Neural cell (in vitro differentiated cells): ENCODE results near the gene TMEM185B. TPM values are rescaled to one million over a fixed set of nuclear protein-coding genes. Genes with fewer than 3 reads are reported as not detected.

Experiments
- H2AFZ ChIP-seq: fragments of 200-600, 300-800 bp; sonication (generic), shearing (Covaris generic); 2 replicates; pipeline ENCODE4 v1.6.0; 2014; ENCODE audit warnings: low read depth, mild to moderate bottlenecking, antibody characterized with exemption, low read length, moderate library complexity
- H3F3A ChIP-seq: fragments of 200-600 bp; shearing (Covaris generic); 2 replicates; pipeline ENCODE4 v1.6.1; 2016; ENCODE audit warnings: mild to moderate bottlenecking, moderate library complexity, mixed read lengths, antibody characterized with exemption, low read length; ENCODE audit not compliant: insufficient read depth, poor library complexity, severe bottlenecking
- H3K27ac ChIP-seq: fragments of 200-600, 300-800 bp; sonication (generic), shearing (Covaris generic); 2 replicates; pipeline ENCODE4 v1.5.1; 2014; ENCODE audit warnings: mild to moderate bottlenecking, low read length, moderate library complexity
- H3K27me3 ChIP-seq: fragments of 300-800, 200-600 bp; sonication (generic), shearing (Covaris generic); 2 replicates; pipeline ENCODE4 v1.6.0; 2014; ENCODE audit warnings: mild to moderate bottlenecking, low read depth, low read length, moderate library complexity; ENCODE audit not compliant: insufficient read depth
- H3K36me3 ChIP-seq: fragments of 300-800, 200-600 bp; sonication (generic), shearing (Covaris generic); 2 replicates; pipeline ENCODE4 v1.5.1; 2014; ENCODE audit warnings: mild to moderate bottlenecking, antibody characterized with exemption, low read length, moderate library complexity; ENCODE audit not compliant: insufficient read depth
- H3K4me2 ChIP-seq: fragments of 300-800, 200-600 bp; sonication (generic), shearing (Covaris generic); 2 replicates; pipeline ENCODE4 v1.6.0; 2014; ENCODE audit warnings: mild to moderate bottlenecking, low read length
- H3K4me3 ChIP-seq: fragments of 300-800, 200-600 bp; sonication (generic), shearing (Covaris generic); 2 replicates; pipeline ENCODE4 v1.5.1; 2014; ENCODE audit warnings: mild to moderate bottlenecking, low read length, moderate library complexity
- H3K79me2 ChIP-seq: fragments of 200-600 bp; shearing (Covaris generic); replicated peaks from 2 replicates; pipeline ENCODE4 v1.6.0; 2014; ENCODE audit warnings: mild to moderate bottlenecking, low read length, moderate library complexity; ENCODE audit not compliant: insufficient read depth
- H3K9ac ChIP-seq: fragments of 300-800, 200-600 bp; sonication (generic), shearing (Covaris generic); 2 replicates; pipeline ENCODE4 v1.6.1; 2016; ENCODE audit warnings: mild to moderate bottlenecking, low read length, mixed read lengths
- H3K9me2 ChIP-seq: fragments of 200-600 bp; shearing (Covaris generic); 2 replicates; pipeline ENCODE4 v1.6.1; 2016; ENCODE audit warnings: mild to moderate bottlenecking, low read length, mixed read lengths; ENCODE audit not compliant: insufficient read depth
- H3K9me3 ChIP-seq: fragments of 200-600, 300-800 bp; sonication (generic), shearing (Covaris generic); 2 replicates; pipeline ENCODE4 v1.6.1; 2016; ENCODE audit warnings: mild to moderate bottlenecking, mixed run types, low read length, moderate library complexity, mixed read lengths
- H4K20me1 ChIP-seq: fragments of 200-600 bp; shearing (Covaris generic); 2 replicates; pipeline ENCODE4 v1.6.1; 2016; ENCODE audit warnings: mild to moderate bottlenecking, mixed run types; ENCODE audit not compliant: insufficient read depth
- CTCF ChIP-seq: fragments of 450-650 bp; IDR thresholded peaks from 2 replicates; pipeline ENCODE4 v1.5.1; 2014; ENCODE audit warnings: antibody characterized with exemption, mild to moderate bottlenecking, moderate library complexity; ENCODE audit not compliant: poor library complexity, severe bottlenecking
- EP300 ChIP-seq: fragments of 450-650 bp; conservative IDR thresholded peaks from 2 replicates; pipeline ENCODE4 v1.6.1; 2014; ENCODE audit warnings: antibody characterized with exemption, mild to moderate bottlenecking, moderate library complexity; ENCODE audit not compliant: poor library complexity, severe bottlenecking
- EZH2 ChIP-seq: fragments of 200-600, 300-800 bp; shearing (Covaris generic), sonication (generic); IDR thresholded peaks from 2 replicates; pipeline ENCODE4 v1.6.1; 2014; ENCODE audit warnings: antibody characterized with exemption, low read length, borderline replicate concordance, mild to moderate bottlenecking; ENCODE audit not compliant: insufficient read depth, poor library complexity, severe bottlenecking
- MXI1 ChIP-seq: fragments of 450-650 bp; conservative IDR thresholded peaks from 2 replicates; pipeline ENCODE4 v1.6.1; 2014; ENCODE audit warnings: antibody characterized with exemption, mild to moderate bottlenecking; ENCODE audit not compliant: poor library complexity, severe bottlenecking
- POLR2AphosphoS5 ChIP-seq: IDR thresholded peaks from 2 replicates; pipeline ENCODE4 v1.6.1; 2012
- RAD21 ChIP-seq: fragments of 450-650 bp; conservative IDR thresholded peaks from 2 replicates; pipeline ENCODE4 v1.6.1; 2014; ENCODE audit warnings: antibody characterized with exemption, mild to moderate bottlenecking, moderate library complexity
- SMC3 ChIP-seq: fragments of 450-650 bp; conservative IDR thresholded peaks from 2 replicates; pipeline ENCODE4 v1.6.1; 2014; ENCODE audit warnings: antibody characterized with exemption, mild to moderate bottlenecking, moderate library complexity; ENCODE audit not compliant: poor library complexity
- TAF1 ChIP-seq: IDR thresholded peaks from 2 replicates; pipeline ENCODE4 v1.6.1; 2012; ENCODE audit warnings: low read depth
- polyA plus RNA-seq: library from polyadenylated mRNA; depleted of rRNA; stranded (reverse); fragments of >200 nt; gene quantifications from 2 replicates; pipeline ENCODE4 v1.2.3, GENCODE V29; 2014
- TF ChIP-seq, protein P1 (sequence below): IDR thresholded peaks from 2 replicates; pipeline ENCODE4 v1.6.1; 2012; ENCODE audit warnings: borderline replicate concordance

Gene TMEM185B
- polyA plus RNA-seq, 1 donor from 2014 or later = 4.4 TPM

- Histone ChIP-seq H2AFZ (no peak overlapping the region), H3K9me3 (no peaks in the 10 kb centered on the region), H3K4me3 (no peak overlapping the region), H3K79me2 (peaks cover 16% of the 10 kb centered on the region), H3K27ac (no peak overlapping the region), H3K9ac (no peak overlapping the region), H3K9me2 (no peaks in the 10 kb centered on the region), H3K27me3 (no peaks in the 10 kb centered on the region), H4K20me1 (no peaks in the 10 kb centered on the region), H3K4me2 (no peak overlapping the region), H3K36me3 (no peaks in the 10 kb centered on the region), H3F3A (no peaks in the 10 kb centered on the region)
- TF ChIP-seq, protein P1, sequence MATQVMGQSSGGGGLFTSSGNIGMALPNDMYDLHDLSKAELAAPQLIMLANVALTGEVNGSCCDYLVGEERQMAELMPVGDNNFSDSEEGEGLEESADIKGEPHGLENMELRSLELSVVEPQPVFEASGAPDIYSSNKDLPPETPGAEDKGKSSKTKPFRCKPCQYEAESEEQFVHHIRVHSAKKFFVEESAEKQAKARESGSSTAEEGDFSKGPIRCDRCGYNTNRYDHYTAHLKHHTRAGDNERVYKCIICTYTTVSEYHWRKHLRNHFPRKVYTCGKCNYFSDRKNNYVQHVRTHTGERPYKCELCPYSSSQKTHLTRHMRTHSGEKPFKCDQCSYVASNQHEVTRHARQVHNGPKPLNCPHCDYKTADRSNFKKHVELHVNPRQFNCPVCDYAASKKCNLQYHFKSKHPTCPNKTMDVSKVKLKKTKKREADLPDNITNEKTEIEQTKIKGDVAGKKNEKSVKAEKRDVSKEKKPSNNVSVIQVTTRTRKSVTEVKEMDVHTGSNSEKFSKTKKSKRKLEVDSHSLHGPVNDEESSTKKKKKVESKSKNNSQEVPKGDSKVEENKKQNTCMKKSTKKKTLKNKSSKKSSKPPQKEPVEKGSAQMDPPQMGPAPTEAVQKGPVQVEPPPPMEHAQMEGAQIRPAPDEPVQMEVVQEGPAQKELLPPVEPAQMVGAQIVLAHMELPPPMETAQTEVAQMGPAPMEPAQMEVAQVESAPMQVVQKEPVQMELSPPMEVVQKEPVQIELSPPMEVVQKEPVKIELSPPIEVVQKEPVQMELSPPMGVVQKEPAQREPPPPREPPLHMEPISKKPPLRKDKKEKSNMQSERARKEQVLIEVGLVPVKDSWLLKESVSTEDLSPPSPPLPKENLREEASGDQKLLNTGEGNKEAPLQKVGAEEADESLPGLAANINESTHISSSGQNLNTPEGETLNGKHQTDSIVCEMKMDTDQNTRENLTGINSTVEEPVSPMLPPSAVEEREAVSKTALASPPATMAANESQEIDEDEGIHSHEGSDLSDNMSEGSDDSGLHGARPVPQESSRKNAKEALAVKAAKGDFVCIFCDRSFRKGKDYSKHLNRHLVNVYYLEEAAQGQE = no peak
- TF ChIP-seq RAD21 = no peak
- no peak for TF ChIP-seq EZH2
- TF ChIP-seq CTCF = no peak
- no peak for TF ChIP-seq EP300
- TF ChIP-seq SMC3 = no peak
- TF ChIP-seq POLR2AphosphoS5 = no peak
- TF ChIP-seq MXI1 = no peak
Observed at GRCh38 chr2:120250640-120251039, 27.4 kb upstream of the TMEM185B start.

DNA sequence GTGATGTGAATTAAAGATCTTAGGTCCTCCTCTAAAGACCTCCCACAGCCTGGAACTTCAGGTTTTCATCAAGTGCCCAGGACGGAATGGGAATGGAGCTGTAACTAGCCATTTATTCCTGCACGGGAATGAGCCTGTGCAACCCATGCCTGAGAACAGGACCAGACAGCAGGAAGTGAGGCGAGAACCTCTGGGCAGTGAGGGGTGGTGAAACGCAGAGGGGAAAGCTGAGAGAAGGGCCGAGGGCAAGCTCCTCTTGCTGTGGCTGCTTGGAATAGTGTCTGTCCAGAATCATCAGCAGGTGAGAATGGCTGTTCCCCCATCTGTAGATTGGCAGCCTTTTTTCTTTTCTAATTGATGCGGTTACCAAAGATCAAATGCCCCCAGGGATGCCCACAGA lies 24.7 kb upstream of the TMEM185B start:
- no peaks in the 10 kb centered on the region for H3K27me3 ChIP-seq
- H3K9ac ChIP-seq = no peak overlapping the region
- H4K20me1 ChIP-seq = no peaks in the 10 kb centered on the region

More for the DNA sequence above, 24.7 kb upstream of the TMEM185B start:
- Histone ChIP-seq H3K9me3 (no peaks in the 10 kb centered on the region), H3K36me3 (no peaks in the 10 kb centered on the region), H3K27ac (no peak overlapping the region), H3K9me2 (no peaks in the 10 kb centered on the region), H3K79me2 (no peaks in the 10 kb centered on the region), H3F3A (no peaks in the 10 kb centered on the region), H3K4me3 (no peak overlapping the region), H2AFZ (no peak overlapping the region), H3K4me2 (no peak overlapping the region)
- TF ChIP-seq SMC3 (no peak), EZH2 (no peak), EP300 (no peak), CTCF (no peak), TAF1 (no peak), RAD21 (no peak), POLR2AphosphoS5 (no peak), MXI1 (no peak)
- TF ChIP-seq, protein P1 = no peak
